Loucy (cell line): ENCODE results near the gene CPB1.
A peak's percentile ranks its signal among the peaks of the same experiment; 100 is the strongest.

Source experiments
- EZH2phosphoT487 ChIP-seq: fragments of 200-600 bp; IDR thresholded peaks from 2 replicates; pipeline ENCODE4 v1.6.1; 2018; ENCODE audit warnings: antibody characterized with exemption, mild to moderate bottlenecking, moderate library complexity, borderline replicate concordance
- TF ChIP-seq, protein P1 (sequence below): fragments of 200-600 bp; sonication (generic); conservative IDR thresholded peaks from 2 replicates; pipeline ENCODE4 v1.5.1; 2014; ENCODE audit warnings: mild to moderate bottlenecking, antibody characterized with exemption, low read length

DNA sequence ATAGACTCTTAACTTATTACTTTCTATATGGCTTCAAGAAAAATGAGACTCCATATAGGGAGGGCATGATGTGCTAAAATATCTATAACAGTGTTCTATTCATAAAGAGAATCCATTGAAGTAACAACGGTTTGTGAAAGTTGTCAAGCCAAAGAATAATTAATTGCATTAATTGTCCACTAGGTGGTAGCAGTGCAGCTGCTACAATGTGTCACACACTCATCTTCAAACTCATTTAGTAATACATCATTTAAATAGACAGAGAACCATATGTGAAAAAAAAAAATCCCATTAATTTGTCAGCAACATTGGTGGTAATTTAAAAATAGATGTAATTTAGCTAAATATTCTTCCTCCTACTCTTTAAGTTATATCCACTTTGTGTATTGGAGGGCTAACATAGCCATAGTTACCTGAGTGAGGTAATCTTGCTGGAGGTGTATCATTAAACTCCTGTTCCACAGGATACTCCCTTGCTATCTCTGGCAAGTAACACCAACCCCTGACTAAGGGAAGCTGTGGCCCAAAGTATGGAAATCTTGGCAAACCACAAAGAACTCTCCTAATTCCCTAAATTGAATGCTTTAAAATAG lies 33.8 kb downstream of the CPB1 start:
- TF ChIP-seq, protein P1, sequence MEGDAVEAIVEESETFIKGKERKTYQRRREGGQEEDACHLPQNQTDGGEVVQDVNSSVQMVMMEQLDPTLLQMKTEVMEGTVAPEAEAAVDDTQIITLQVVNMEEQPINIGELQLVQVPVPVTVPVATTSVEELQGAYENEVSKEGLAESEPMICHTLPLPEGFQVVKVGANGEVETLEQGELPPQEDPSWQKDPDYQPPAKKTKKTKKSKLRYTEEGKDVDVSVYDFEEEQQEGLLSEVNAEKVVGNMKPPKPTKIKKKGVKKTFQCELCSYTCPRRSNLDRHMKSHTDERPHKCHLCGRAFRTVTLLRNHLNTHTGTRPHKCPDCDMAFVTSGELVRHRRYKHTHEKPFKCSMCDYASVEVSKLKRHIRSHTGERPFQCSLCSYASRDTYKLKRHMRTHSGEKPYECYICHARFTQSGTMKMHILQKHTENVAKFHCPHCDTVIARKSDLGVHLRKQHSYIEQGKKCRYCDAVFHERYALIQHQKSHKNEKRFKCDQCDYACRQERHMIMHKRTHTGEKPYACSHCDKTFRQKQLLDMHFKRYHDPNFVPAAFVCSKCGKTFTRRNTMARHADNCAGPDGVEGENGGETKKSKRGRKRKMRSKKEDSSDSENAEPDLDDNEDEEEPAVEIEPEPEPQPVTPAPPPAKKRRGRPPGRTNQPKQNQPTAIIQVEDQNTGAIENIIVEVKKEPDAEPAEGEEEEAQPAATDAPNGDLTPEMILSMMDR = peak; percentile 78
- TF ChIP-seq EZH2phosphoT487 = no peak
